Common myeloid progenitor, CD34-positive (primary cell): ENCODE data around the gene HFE.
"Not testable (repeated sequence)": the region's sequence is repeated elsewhere in the genome, so short reads cannot be mapped to it uniquely, and the experiment has no call there.

Experiments
- CTCF ChIA-PET: fragments of 350-600 bp; sonication (Branson Sonifier 250); formaldehyde crosslinking; loops from one replicate; lab custom pipeline; 2021; ENCODE audit warnings: antibody characterized with exemption; lab: Charles Lee
- POLR2A ChIA-PET: fragments of 350-600 bp; sonication (Branson Sonifier 250); formaldehyde crosslinking; loops from one replicate; lab custom pipeline; 2021; ENCODE audit warnings: antibody characterized with exemption; lab: Charles Lee
- DNase-seq, 3 donors: peaks; one replicate each; pipeline versions ENCODE4 v3.0.0 to v3.0.0-alpha.2; 2013
- H3K27ac ChIP-seq, 2 experiments: 1 replicate in 1 of 2; 2 replicates in 1 of 2; pipeline ENCODE4 v1.7.0; 2013; ENCODE audit warnings: inconsistent platforms in 2 of 2, low read length in 2 of 2, mild to moderate bottlenecking in 2 of 2, low read depth in 1 of 2, moderate library complexity in 1 of 2; ENCODE audit not compliant: severe bottlenecking in 2 of 2, insufficient read depth in 1 of 2, poor library complexity in 1 of 2
- H3K27me3 ChIP-seq, 5 experiments: replicated peaks in 2 of 5; 1 replicate in 3 of 5; 2 replicates in 2 of 5; pipeline versions ENCODE4 v1.6.1 to v1.7.0; 2013; ENCODE audit warnings: low read length in 4 of 5, mild to moderate bottlenecking in 2 of 5, moderate library complexity in 2 of 5, inconsistent platforms in 1 of 5; ENCODE audit not compliant: insufficient read depth in 5 of 5, control insufficient read depth in 4 of 5
- H3K36me3 ChIP-seq, 4 experiments: 1 replicate in 2 of 4; 2 replicates in 2 of 4; pipeline versions ENCODE4 v1.6.1 to v1.7.0; 2013; ENCODE audit warnings: low read length in 3 of 4, control low read depth in 1 of 4, mild to moderate bottlenecking in 1 of 4; ENCODE audit not compliant: control insufficient read depth in 4 of 4, insufficient read depth in 4 of 4
- H3K4me1 ChIP-seq, 4 experiments: 1 replicate in 3 of 4; 2 replicates in 1 of 4; pipeline versions ENCODE4 v1.6.1 to v1.7.1; 2013; ENCODE audit warnings: low read length in 3 of 4, mild to moderate bottlenecking in 3 of 4, control low read depth in 1 of 4, inconsistent platforms in 1 of 4, moderate library complexity in 1 of 4; ENCODE audit not compliant: control insufficient read depth in 4 of 4, insufficient read depth in 4 of 4; ENCODE audit errors: control extremely low read depth in 1 of 4
- H3K4me3 ChIP-seq, 7 experiments: 1 replicate in 4 of 7; 2 replicates in 3 of 7; pipeline versions ENCODE4 v1.5.1 to v1.7.0; 2013; ENCODE audit warnings: mild to moderate bottlenecking in 7 of 7, low read length in 6 of 7, moderate library complexity in 6 of 7, inconsistent platforms in 2 of 7, low read depth in 2 of 7, control low read depth in 1 of 7; ENCODE audit not compliant: insufficient read depth in 4 of 7, control insufficient read depth in 1 of 7; ENCODE audit errors: extremely low read depth in 1 of 7
- H3K9me3 ChIP-seq, 5 experiments: 1 replicate in 4 of 5; 2 replicates in 1 of 5; pipeline versions ENCODE4 v1.6.1 to v1.7.1; 2013; ENCODE audit warnings: low read length in 4 of 5, mild to moderate bottlenecking in 2 of 5, inconsistent platforms in 1 of 5, low read depth in 1 of 5, moderate library complexity in 1 of 5; ENCODE audit not compliant: control insufficient read depth in 4 of 5, insufficient read depth in 2 of 5; ENCODE audit errors: control extremely low read depth in 1 of 5
- WGBS: methylation state at CpG from one replicate; pipeline ENCODE4 v1.1.5; 2013; ENCODE audit not compliant: insufficient coverage; 5-methylcytosine and 5-hydroxymethylcytosine counted together

The HFE gene

DNA sequence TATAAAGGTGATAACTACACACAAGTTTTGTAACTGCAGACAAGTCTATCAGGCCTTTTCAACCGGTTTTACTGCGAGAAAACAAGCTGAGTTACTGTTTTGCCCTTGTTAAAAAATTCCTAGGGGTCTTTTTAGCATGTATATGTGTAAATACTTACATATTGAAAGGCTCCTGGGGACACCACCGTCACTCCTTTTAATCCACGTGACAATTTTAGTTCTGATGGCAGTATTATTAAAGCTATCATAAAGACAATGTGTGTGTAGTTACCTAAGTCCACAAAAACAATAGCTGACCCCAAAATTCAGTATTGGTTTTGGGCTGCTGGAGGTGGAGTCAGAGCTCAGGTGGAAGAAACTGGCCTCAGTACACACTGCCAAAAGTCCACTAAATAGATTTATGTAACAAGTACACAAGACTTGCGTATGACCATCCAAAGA lies 41.3 kb upstream of the HFE start:
- 61% methylated on average over 2 of the region's 5 CpGs for WGBS
- DNase-seq: no peak
- no peaks in the 10 kb centered on the region for H3K36me3 ChIP-seq
- peak overlapping the region in 5 of 7 experiments; percentile 65 to 87 (median 79) for H3K4me3 ChIP-seq
- H3K27me3 ChIP-seq: no peaks in the 10 kb centered on the region
- POLR2A ChIA-PET: interaction anchor here (0.8 to 4.9 kb wide), 10 partner anchors 8 to 171 kb away, joined by 3 to 78 read pairs (median 4); a partner anchor contains a TSS
- CTCF ChIA-PET: interaction anchor here (0.8 to 6.0 kb wide), 11 partner anchors 8 to 151 kb away, joined by 3 to 44 read pairs (median 8); a partner anchor contains a TSS
- H3K9me3 ChIP-seq: no peaks in the 10 kb centered on the region
- peaks cover 4 to 41% (median 27%) of the 10 kb centered on the region in 4 experiments for H3K4me1 ChIP-seq
- no peak overlapping the region for H3K27ac ChIP-seq

DNA sequence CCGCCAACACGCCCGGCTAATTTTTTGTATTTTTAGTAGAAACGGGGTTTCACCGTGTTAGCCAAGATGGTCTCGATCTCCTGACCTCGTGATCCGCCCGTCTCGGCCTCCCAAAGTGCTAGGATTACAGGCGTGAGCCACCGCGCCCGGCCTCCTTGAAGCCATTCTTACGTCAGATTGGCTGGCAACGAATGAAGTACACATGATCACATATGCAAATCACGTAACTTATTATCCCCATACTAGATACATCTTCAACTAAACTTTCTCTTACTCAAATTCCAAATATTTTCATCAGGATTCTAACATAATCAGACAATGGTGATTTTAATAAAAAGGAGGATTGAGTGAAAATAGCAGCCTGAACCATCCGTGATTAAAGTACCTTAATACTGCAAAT lies 39.9 kb upstream of the HFE start:
- DNase-seq: not testable (repeated sequence)
- POLR2A ChIA-PET: interaction anchor here (0.6 to 4.9 kb wide), 2 partner anchors 76 to 1411 kb away, joined by 3 to 31 read pairs; a partner anchor contains a TSS
- CTCF ChIA-PET: interaction anchor here (2.1 to 6.0 kb wide), 5 partner anchors 11 to 25 kb away, joined by 7 to 44 read pairs (median 15); a partner anchor contains a TSS

DNA sequence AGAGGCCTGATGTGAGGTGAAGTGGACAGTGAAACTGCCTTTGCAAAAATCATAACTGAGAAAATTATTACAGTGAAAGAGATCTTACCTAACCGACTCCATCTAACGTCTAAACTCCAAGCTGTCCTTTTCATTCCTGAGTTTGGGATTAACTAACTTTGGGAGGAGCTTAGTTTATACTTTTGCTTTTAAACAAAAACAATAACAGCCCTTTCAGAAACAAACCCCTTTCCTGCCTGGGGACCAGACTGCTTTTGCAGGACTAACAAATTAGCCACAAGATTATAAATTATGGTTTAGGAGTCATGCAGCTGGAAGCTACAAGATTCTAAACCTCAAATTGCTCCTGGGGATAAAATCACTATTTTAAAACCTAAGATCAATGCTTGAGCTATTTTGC lies 38.6 kb upstream of the HFE start:
- WGBS: 75% methylated on average over 2 of the region's 2 CpGs
- no peaks in the 10 kb centered on the region for H3K36me3 ChIP-seq
- no peak overlapping the region for H3K4me3 ChIP-seq
- DNase-seq: no peak
- no peaks in the 10 kb centered on the region for H3K9me3 ChIP-seq
- ChIA-PET POLR2A (no interaction called here), CTCF (interaction anchor here (0.6 to 6.0 kb wide), 5 partner anchors 14 to 49 kb away, joined by 3 to 44 read pairs (median 3); a partner anchor contains a TSS)
- peaks cover 7 to 38% (median 27%) of the 10 kb centered on the region in 4 experiments for H3K4me1 ChIP-seq
- H3K27ac ChIP-seq: no peak overlapping the region
- no peaks in the 10 kb centered on the region for H3K27me3 ChIP-seq

More for the DNA sequence above, 39.9 kb upstream of the HFE start:
- WGBS: 96% methylated on average over 4 of the region's 18 CpGs
- not testable (repeated sequence) for H3K4me3 ChIP-seq, H3K9me3 ChIP-seq, H3K27me3 ChIP-seq, H3K36me3 ChIP-seq, H3K27ac ChIP-seq
- H3K4me1 ChIP-seq: peaks cover 4 to 41% (median 29%) of the 10 kb centered on the region in 4 experiments

DNA sequence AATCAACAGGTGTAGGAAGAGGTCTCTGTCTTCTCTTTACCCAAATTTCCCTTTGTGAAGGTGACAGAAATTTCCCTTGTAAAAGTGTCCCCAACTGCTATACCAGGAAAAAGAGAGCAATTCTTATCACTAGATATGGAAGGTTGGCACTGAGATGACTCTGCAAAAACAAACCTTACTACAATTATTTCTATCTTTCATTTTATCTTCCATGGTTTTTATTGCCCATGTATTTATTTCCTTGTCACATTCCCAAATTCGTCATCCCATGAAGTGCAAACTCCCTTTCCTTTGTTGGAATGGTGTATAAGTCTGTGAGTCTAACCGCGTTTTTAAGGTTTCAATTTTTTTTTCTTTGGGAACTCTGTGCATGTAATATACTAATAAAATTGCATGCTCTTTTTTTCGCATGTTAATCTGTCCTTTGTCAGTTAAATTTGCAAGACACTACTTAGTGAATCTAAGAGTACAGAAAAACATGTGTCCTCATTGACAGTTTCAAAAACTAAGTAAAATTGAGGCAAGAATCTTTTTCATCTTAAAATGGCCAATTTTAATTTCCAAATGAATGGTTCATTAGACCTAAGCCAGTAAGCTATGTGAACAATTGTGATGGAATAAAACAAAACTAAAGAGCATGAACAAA lies 35.4 kb upstream of the HFE start:
- no CpG with 5 or more reads among the region's 4 CpGs for WGBS
- Histone ChIP-seq H3K27ac (no peak overlapping the region), H3K4me3 (no peak overlapping the region), H3K4me1 (peaks cover 2 to 34% (median 17%) of the 10 kb centered on the region in 4 experiments), H3K36me3 (no peaks in the 10 kb centered on the region), H3K9me3 (no peaks in the 10 kb centered on the region), H3K27me3 (no peaks in the 10 kb centered on the region)
- POLR2A ChIA-PET: no interaction called here
- DNase-seq: no peak
- CTCF ChIA-PET: interaction anchor here (1.0 to 1.1 kb wide), 2 partner anchors 12 to 38 kb away, joined by 3 to 4 read pairs; no protein-coding TSS in a partner anchor

DNA sequence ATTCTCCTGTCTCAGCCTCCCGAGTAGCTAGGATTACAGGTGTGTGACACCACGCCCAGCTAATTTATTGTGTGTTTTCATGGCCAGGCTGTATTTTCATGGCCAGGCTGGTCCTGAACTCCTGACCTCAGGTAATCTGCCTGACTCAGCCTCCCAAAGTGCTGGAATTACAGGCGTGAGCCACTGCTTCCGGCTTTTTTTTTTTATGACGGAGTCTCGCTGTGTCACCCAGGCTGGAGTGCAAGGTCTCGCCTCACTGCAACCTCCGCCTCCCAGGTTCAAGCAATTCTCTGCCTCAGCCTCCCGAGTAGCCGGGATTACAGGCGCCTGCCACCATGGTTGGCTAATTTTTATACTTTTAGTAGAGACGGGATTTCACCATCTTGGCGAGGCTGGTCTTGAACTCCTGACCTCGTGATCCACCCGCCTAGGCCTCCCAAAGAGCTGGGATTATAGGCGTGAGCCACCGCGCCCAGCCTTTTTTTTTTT lies 34.4 kb upstream of the HFE start:
- WGBS: over 99% methylated on average over 13 of the region's 18 CpGs
- DNase-seq, H3K27ac ChIP-seq, POLR2A ChIA-PET, H3K9me3 ChIP-seq, H3K36me3 ChIP-seq, H3K27me3 ChIP-seq: not testable (repeated sequence)
- peaks cover 8 to 43% (median 24%) of the 10 kb centered on the region in 4 experiments for H3K4me1 ChIP-seq
- CTCF ChIA-PET: interaction anchor here (1.0 to 1.2 kb wide), 3 partner anchors 11 to 37 kb away, joined by 3 to 5 read pairs (median 4); no protein-coding TSS in a partner anchor
- H3K4me3 ChIP-seq: peak overlapping the region in 1 of 7 experiments; percentile 28

DNA sequence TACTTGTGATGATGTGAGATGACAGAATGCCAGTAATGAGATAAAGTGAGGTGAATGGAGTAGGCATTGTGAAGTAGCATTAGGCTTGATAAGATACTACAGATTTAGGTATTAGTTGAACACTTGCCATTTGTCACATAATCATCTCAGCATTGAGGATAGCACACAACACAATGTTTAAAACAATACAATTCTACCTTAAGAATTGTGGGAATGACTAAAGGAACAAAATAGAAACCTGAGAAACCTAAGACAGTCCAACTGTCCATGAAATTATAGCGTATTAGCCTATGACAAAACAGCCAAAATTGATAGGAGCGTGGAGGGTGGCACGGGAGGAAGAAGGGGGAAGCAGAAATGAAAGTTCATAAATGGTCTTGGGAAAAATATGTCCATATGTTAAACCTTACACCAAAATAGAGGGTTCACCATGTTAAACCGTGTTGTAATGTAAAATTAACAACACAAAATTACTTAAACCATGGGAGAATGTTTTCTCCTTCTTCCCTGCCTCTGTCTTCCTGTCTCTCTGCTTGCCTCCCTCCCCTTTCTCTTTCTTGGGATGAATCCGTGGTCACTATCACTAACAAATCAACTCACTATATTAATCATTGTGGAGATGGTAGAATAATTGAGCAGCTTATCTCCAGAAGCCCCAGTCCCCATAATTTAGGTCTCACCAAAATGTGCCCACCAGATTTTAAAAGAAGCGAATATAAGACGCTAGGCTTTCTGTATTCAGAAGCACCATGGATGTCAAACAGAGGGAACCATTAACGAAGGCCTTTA lies 33.0 kb upstream of the HFE start:
- no peak for DNase-seq
- Histone ChIP-seq H3K27me3 (no peaks in the 10 kb centered on the region), H3K4me3 (peak overlapping the region in 6 of 7 experiments; percentile 78 to 100 (median 89)), H3K36me3 (no peaks in the 10 kb centered on the region), H3K27ac (peak overlapping the region; percentile 67 to 93), H3K4me1 (peaks cover 8 to 34% (median 23%) of the 10 kb centered on the region in 4 experiments), H3K9me3 (no peaks in the 10 kb centered on the region)
- 0% methylated on average over 2 of the region's 8 CpGs for WGBS
- CTCF ChIA-PET: interaction anchor here (0.9 to 1.5 kb wide), 4 partner anchors 8 to 28 kb away, joined by 3 to 6 read pairs (median 4); no protein-coding TSS in a partner anchor
- POLR2A ChIA-PET: interaction anchor here (1.0 kb wide), 1 partner anchor 8 kb away, joined by 3 read pairs; no protein-coding TSS in a partner anchor
